ENCODE data around the gene FOCAD.
A peak's percentile ranks its signal among the peaks of the same experiment; 100 is the strongest.

Gene FOCAD

DNA sequence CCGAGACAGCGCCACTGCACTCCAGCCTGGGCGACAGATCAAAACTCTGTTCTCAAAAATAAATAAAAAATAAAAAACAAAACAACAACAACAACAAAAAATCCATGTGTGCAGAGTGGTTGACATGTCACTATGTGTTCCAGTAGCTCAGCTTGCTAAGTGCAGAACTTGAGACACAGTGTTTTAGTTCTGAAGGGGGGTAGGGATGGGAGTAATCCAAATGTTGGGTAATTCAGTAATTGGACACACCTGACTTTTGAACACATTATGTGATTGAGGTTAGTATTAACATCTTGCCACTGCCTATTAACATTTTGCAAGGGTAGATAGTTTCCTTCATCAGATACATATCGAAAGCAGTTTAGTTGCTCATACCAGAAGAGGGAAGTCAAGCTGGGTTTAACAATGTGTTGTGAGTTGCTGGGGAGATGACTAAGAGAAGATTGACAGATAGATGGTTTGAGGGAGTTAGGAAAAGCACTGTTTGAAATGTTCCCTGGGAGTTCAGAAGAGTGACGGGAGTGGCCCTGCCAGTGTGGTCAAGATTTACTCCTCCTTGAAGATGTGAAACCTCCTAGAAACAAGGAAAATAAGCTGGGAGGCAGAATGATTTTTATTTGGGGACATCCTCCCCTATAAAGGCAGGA lies 346.5 kb downstream of the FOCAD start:
- DNase-seq: peak; percentile 4 to 9

DNA sequence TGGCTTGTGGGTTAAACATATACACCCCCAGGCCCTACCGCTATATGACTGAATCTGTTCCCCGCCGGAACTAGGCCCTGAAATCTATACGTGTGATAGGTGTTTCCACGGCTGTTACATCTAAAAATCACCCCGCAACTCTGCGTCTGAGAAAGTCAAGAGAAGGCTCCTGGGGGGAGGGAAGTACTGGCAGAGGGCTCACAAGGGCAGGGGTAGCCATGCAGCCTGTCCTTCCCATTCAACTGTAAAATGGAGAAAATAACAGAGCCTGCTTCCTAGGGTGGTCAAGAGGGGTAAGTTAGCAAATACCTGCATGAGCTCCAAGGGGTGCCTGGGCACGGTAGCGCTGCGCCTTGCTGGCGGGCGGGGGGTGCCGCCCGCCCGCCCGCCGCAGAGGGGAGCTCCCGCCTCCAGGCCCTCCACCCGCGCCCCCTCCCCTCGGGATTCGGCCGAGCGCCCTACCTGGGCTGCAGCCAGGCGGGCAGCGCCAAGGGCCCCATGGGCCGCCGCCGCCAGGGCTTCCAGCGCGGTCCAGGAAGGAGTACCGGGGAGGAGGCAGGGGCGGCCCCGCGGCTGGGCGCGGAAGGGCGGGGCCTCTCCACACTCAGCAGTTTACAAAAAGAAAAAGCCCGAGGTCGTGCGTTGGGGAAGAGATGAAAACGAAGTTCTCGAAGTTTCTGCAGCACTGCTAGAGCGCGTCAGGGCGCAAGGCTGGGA lies 347.2 kb downstream of the FOCAD start, which contains the start of gene HACD4:
TSS of gene HACD4 (minus strand) at position 550 of the 717 bp plus-strand sequence. CDS start at position 500, 50 bp downstream.
- DNase-seq: peak; percentile 51 to 57

- DNase-seq: no peak
Measured at GRCh38 chr9:21031808-21032183, 347.7 kb downstream of the FOCAD start.

- DNase-seq: no peak
Measured at GRCh38 chr9:21037278-21037677, 353.2 kb downstream of the FOCAD start.

DNA sequence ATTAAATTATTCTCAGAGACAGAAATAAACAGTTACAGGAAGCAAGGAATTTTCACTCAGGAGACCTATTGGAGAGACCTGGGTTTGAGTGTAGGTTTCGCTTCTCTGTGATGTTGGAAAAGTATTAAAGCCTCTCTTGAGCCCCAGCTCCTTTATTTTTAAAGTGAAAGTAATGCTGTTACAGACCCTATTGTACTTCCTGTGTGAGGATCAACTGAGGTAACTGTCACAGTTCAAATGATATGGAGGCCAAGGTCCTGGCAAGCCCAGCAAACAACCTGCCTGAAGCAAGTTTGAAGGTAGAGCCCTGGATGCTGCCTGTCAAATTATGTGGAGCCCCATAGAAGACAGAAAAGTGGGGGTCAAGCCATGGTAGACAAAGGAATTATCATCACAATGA lies 355.2 kb downstream of the FOCAD start:
- DNase-seq: no peak

- no peak for DNase-seq
Measured at GRCh38 chr9:21042466-21042865, 358.4 kb downstream of the FOCAD start.

DNA sequence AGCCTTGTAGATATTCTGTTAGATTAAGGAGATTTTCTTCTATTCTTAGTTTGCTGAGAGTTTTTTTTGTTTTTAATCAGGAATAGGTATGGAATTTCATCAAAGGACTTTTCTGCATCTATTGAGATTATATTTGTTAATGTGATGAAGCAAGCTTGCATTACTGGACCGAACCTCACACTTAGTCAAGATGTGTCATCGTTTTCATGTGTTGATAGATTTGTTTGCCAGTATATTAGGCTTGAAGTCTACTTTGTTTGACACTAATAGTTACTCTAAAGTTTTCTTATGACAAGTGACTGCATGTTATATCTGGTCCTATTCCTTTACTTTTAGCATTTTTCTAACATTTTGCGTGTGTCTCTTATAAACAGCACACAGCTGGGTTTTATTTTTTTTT lies 359.8 kb downstream of the FOCAD start:
- no peak for DNase-seq

Measured in activated CD4-positive, alpha-beta T cell treated with anti-CD3 and anti-CD28 coated beads for 4 hours (primary cell).